ENCODE data around the gene PRR5.

Gene PRR5

GRCh38 chr22:44702479-44703198 is 635 bp downstream of the PRR5 start:
- peak overlapping the region; percentile 100 for H3K4me3 ChIP-seq
- H3K36me3 ChIP-seq: peaks cover 19% of the 10 kb centered on the region; the same call in 1 of the 2 replicates
- H3K27ac ChIP-seq: peak overlapping the region; percentile 89
- H3K27me3 ChIP-seq: no peaks in the 10 kb centered on the region
- peaks cover 89% of the 10 kb centered on the region for H3K4me1 ChIP-seq
- peaks cover 54% of the 10 kb centered on the region for H4K20me1 ChIP-seq
- no peaks in the 10 kb centered on the region for H3K9me3 ChIP-seq
- no peak for TF ChIP-seq Cebpa-rat (IDR thresholded peaks at IDR 0.05)
- H3K9ac ChIP-seq: peak overlapping the region; percentile 91
- H3K4me2 ChIP-seq: peak overlapping the region; percentile 98

- peak overlapping the region; percentile 89 for H3K27ac ChIP-seq
These were observed 1.4 kb downstream of the PRR5 start for GRCh38 chr22:44703255-44703870.

GRCh38 chr22:44704159-44705021 is 2.4 kb downstream of the PRR5 start:
- Histone ChIP-seq H3K36me3 (peaks cover 24% of the 10 kb centered on the region; the same call in 1 of the 2 replicates), H3K4me2 (peak overlapping the region; percentile 98), H3K9me3 (no peaks in the 10 kb centered on the region), H3K4me1 (peaks cover 89% of the 10 kb centered on the region), H3K27ac (peak overlapping the region; percentile 89), H3K4me3 (peak overlapping the region; percentile 100), H3K27me3 (no peaks in the 10 kb centered on the region), H3K9ac (peak overlapping the region; percentile 91), H4K20me1 (peaks cover 58% of the 10 kb centered on the region)
- no peak for TF ChIP-seq Cebpa-rat (IDR thresholded peaks at IDR 0.05)

More at GRCh38 chr22:44703255-44703870, 1.4 kb downstream of the PRR5 start:
- Histone ChIP-seq H3K4me1 (peaks cover 89% of the 10 kb centered on the region), H3K4me3 (peak overlapping the region; percentile 100), H3K36me3 (peaks cover 22% of the 10 kb centered on the region; the same call in 1 of the 2 replicates), H3K9me3 (no peaks in the 10 kb centered on the region), H3K27me3 (no peaks in the 10 kb centered on the region), H3K4me2 (peak overlapping the region; percentile 98), H4K20me1 (peaks cover 58% of the 10 kb centered on the region), H3K9ac (peak overlapping the region; percentile 91)
- no peak for TF ChIP-seq Cebpa-rat (IDR thresholded peaks at IDR 0.05)

- peak overlapping the region; percentile 91; the same call in 1 of the 2 replicates for H3K9ac ChIP-seq
- 0 out of 2 replicates have a peak overlapping the region, but pooled peaks have one; percentile 89 for H3K27ac ChIP-seq
- no peaks in the 10 kb centered on the region for H3K27me3 ChIP-seq
- H3K4me1 ChIP-seq: peaks cover 89% of the 10 kb centered on the region
- peaks cover 24% of the 10 kb centered on the region; the same call in 1 of the 2 replicates for H3K36me3 ChIP-seq
- H4K20me1 ChIP-seq: peaks cover 58% of the 10 kb centered on the region
- H3K9me3 ChIP-seq: no peaks in the 10 kb centered on the region
- peak overlapping the region; percentile 100 for H3K4me3 ChIP-seq
- H3K4me2 ChIP-seq: peak overlapping the region; percentile 98
- TF ChIP-seq Cebpa-rat (IDR thresholded peaks at IDR 0.05): no peak
These were observed 3.0 kb downstream of the PRR5 start for GRCh38 chr22:44705022-44705297.

GRCh38 chr22:44706488-44706887 is 4.5 kb downstream of the PRR5 start:
- Histone ChIP-seq H3K36me3 (peaks cover 24% of the 10 kb centered on the region; the same call in 1 of the 2 replicates), H3K9me3 (no peaks in the 10 kb centered on the region), H4K20me1 (peaks cover 61% of the 10 kb centered on the region), H3K4me2 (peak overlapping the region; percentile 98), H3K27ac (peak overlapping the region; percentile 79), H3K9ac (peak overlapping the region; percentile 58; the same call in 1 of the 2 replicates), H3K4me3 (no peak overlapping the region), H3K27me3 (no peaks in the 10 kb centered on the region), H3K4me1 (peaks cover 89% of the 10 kb centered on the region)
- TF ChIP-seq Cebpa-rat (IDR thresholded peaks at IDR 0.05): no peak

- Histone ChIP-seq H3K27ac (peak overlapping the region; percentile 79), H3K4me2 (peak overlapping the region; percentile 98)
These were observed 5.2 kb downstream of the PRR5 start for GRCh38 chr22:44707178-44707577.

GRCh38 chr22:44707752-44708151 is 5.7 kb downstream of the PRR5 start:
- Histone ChIP-seq H4K20me1 (peaks cover 57% of the 10 kb centered on the region), H3K27ac (peak overlapping the region; percentile 79), H3K4me2 (peak overlapping the region; percentile 98), H3K27me3 (no peaks in the 10 kb centered on the region), H3K4me3 (no peak overlapping the region), H3K4me1 (peaks cover 99% of the 10 kb centered on the region), H3K36me3 (peaks cover 24% of the 10 kb centered on the region; the same call in 1 of the 2 replicates), H3K9ac (peak overlapping the region; percentile 58), H3K9me3 (no peaks in the 10 kb centered on the region)
- TF ChIP-seq Cebpa-rat (IDR thresholded peaks at IDR 0.05): no peak

More at GRCh38 chr22:44707178-44707577, 5.2 kb downstream of the PRR5 start:
- Histone ChIP-seq H3K4me3 (no peak overlapping the region), H4K20me1 (peaks cover 62% of the 10 kb centered on the region), H3K36me3 (peaks cover 24% of the 10 kb centered on the region; the same call in 1 of the 2 replicates), H3K27me3 (no peaks in the 10 kb centered on the region), H3K4me1 (peaks cover 93% of the 10 kb centered on the region), H3K9me3 (no peaks in the 10 kb centered on the region), H3K9ac (peak overlapping the region; percentile 58)
- no peak for TF ChIP-seq Cebpa-rat (IDR thresholded peaks at IDR 0.05)

- no peaks in the 10 kb centered on the region for H3K9me3 ChIP-seq
- peak overlapping the region; percentile 94 for H3K27ac ChIP-seq
- no peaks in the 10 kb centered on the region for H3K27me3 ChIP-seq
- peak overlapping the region; percentile 52 for H3K4me3 ChIP-seq
- H3K9ac ChIP-seq: peak overlapping the region; percentile 79
- H3K36me3 ChIP-seq: peaks cover 24% of the 10 kb centered on the region
- TF ChIP-seq Cebpa-rat (IDR thresholded peaks at IDR 0.05): no peak
- H3K4me2 ChIP-seq: peak overlapping the region; percentile 98
- H4K20me1 ChIP-seq: peaks cover 35% of the 10 kb centered on the region
- H3K4me1 ChIP-seq: peaks cover 100% of the 10 kb centered on the region
These were observed 7.9 kb downstream of the PRR5 start for GRCh38 chr22:44709881-44710392.
